ENCODE data around the gene FAM50B. TPM values are rescaled to one million over a fixed set of nuclear protein-coding genes. Genes with fewer than 3 reads are reported as not detected.
"Not testable (repeated sequence)": the region's sequence is repeated elsewhere in the genome, so short reads cannot be mapped to it uniquely, and the experiment has no call there.

FAM50B gene
- total RNA-seq, 2 experiments from 2014 or later, result not detected

GRCh38 chr6:3859878-3860552 is 10.8 kb downstream of the FAM50B start:
- CTCF ChIA-PET (ENCODE audit: unreplicated experiment), result no interaction called here
- no TSS peak for BruUV-seq (replicated peaks)

GRCh38 chr6:3861424-3861823 is 12.3 kb downstream of the FAM50B start:
- H3K4me1 ChIP-seq (ENCODE audit: insufficient read depth, low read length, poor library complexity, severe bottlenecking), result no peaks in the 10 kb centered on the region
- H2AFZ ChIP-seq (ENCODE audit: low read length), result no peak overlapping the region
- H3K9me2 ChIP-seq (ENCODE audit: insufficient read depth, low read length), result no peaks in the 10 kb centered on the region
- no TSS peak for BruUV-seq (replicated peaks)
- no peak overlapping the region for H3K4me3 ChIP-seq (ENCODE audit: low read depth, low read length, poor library complexity, severe bottlenecking)
- H3K4me2 ChIP-seq (ENCODE audit: low read length), result no peak overlapping the region
- H3K36me3 ChIP-seq (ENCODE audit: insufficient read depth, low read length), result no peaks in the 10 kb centered on the region
- POLR2A ChIA-PET, result no interaction called here
- H3K9me3 ChIP-seq (ENCODE audit: low read length), result no peaks in the 10 kb centered on the region
- H3K79me2 ChIP-seq (ENCODE audit: insufficient read depth, low read depth, low read length), result no peaks in the 10 kb centered on the region
- CTCF ChIA-PET (ENCODE audit: unreplicated experiment), result interaction anchor here (0.6 kb wide), 1 partner anchor 65 kb away, joined by 3 read pairs; no protein-coding TSS in a partner anchor
- no peaks in the 10 kb centered on the region for H4K20me1 ChIP-seq (ENCODE audit: insufficient read depth, low read length)
- DNase-seq (ENCODE audit: low spot score), result no peak
- intact Hi-C loops (cut with micrococcal nuclease; ENCODE audit: unreplicated experiment), result no loop called here
- H3K27ac ChIP-seq (ENCODE audit: low read depth, low read length, poor library complexity, severe bottlenecking), result no peak overlapping the region
- TF ChIP-seq EZH2phosphoT487 (IDR thresholded peaks at IDR 0.05; ENCODE audit: borderline replicate concordance, low read depth, low read length) (no peak), CTCF (conservative IDR thresholded peaks at IDR 0.05; ENCODE audit: low read length) (no peak)

More at GRCh38 chr6:3859878-3860552, 10.8 kb downstream of the FAM50B start:
- no peaks in the 10 kb centered on the region for H4K20me1 ChIP-seq (ENCODE audit: insufficient read depth, low read length)
- no peak overlapping the region for H3K27ac ChIP-seq (ENCODE audit: low read depth, low read length, poor library complexity, severe bottlenecking)
- no peak overlapping the region for H3K4me3 ChIP-seq (ENCODE audit: low read depth, low read length, poor library complexity, severe bottlenecking)
- TF ChIP-seq EZH2phosphoT487 (IDR thresholded peaks at IDR 0.05; ENCODE audit: borderline replicate concordance, low read depth, low read length), result no peak
- no peak for TF ChIP-seq CTCF (conservative IDR thresholded peaks at IDR 0.05; ENCODE audit: low read length)
- H3K9me2 ChIP-seq (ENCODE audit: insufficient read depth, low read length), result no peaks in the 10 kb centered on the region
- POLR2A ChIA-PET, result no interaction called here
- intact Hi-C loops (cut with micrococcal nuclease; ENCODE audit: unreplicated experiment), result no loop called here
- H3K9me3 ChIP-seq (ENCODE audit: low read length), result no peaks in the 10 kb centered on the region
- H2AFZ ChIP-seq (ENCODE audit: low read length), result no peak overlapping the region
- H3K36me3 ChIP-seq (ENCODE audit: insufficient read depth, low read length), result no peaks in the 10 kb centered on the region
- DNase-seq (ENCODE audit: low spot score), result no peak
- no peaks in the 10 kb centered on the region for H3K79me2 ChIP-seq (ENCODE audit: insufficient read depth, low read depth, low read length)
- no peaks in the 10 kb centered on the region for H3K4me1 ChIP-seq (ENCODE audit: insufficient read depth, low read length, poor library complexity, severe bottlenecking)
- H3K4me2 ChIP-seq (ENCODE audit: low read length), result no peak overlapping the region

GRCh38 chr6:3862038-3862437 is 12.9 kb downstream of the FAM50B start:
- no peak overlapping the region for H3K27ac ChIP-seq (ENCODE audit: low read depth, low read length, poor library complexity, severe bottlenecking)
- BruUV-seq (replicated peaks), result no TSS peak

DNA sequence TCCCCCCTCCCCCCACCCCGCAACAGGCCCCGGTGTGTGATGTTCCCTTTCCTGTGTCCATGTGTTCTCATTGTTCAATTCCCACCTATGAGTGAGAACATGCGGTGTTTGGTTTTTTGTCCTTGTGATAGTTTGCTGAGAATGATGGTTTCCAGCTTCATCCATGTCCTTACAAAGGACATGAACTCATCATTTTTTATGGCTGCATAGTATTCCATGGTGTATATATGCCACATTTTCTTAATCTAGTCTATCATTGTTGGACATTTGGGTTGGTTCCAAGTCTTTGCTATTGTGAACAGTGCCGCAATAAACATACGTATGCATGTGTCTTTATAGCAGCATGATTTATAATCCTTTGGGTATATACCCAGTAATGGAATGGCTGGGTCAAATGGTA is 14.1 kb downstream of the FAM50B start:
- H3K36me3 ChIP-seq (ENCODE audit: insufficient read depth, low read length); DNase-seq (ENCODE audit: low spot score); CTCF ChIA-PET (ENCODE audit: unreplicated experiment); H3K9me2 ChIP-seq (ENCODE audit: insufficient read depth, low read length); H3K9me3 ChIP-seq (ENCODE audit: low read length); H3K4me1 ChIP-seq (ENCODE audit: insufficient read depth, low read length, poor library complexity, severe bottlenecking); POLR2A ChIA-PET; H2AFZ ChIP-seq (ENCODE audit: low read length); intact Hi-C loops (cut with micrococcal nuclease; ENCODE audit: unreplicated experiment); H4K20me1 ChIP-seq (ENCODE audit: insufficient read depth, low read length); H3K4me2 ChIP-seq (ENCODE audit: low read length); H3K4me3 ChIP-seq (ENCODE audit: low read depth, low read length, poor library complexity, severe bottlenecking); H3K79me2 ChIP-seq (ENCODE audit: insufficient read depth, low read depth, low read length); H3K27ac ChIP-seq (ENCODE audit: low read depth, low read length, poor library complexity, severe bottlenecking); BruUV-seq (replicated peaks): not testable (repeated sequence)

More at GRCh38 chr6:3862038-3862437, 12.9 kb downstream of the FAM50B start:
- ChIA-PET CTCF (ENCODE audit: unreplicated experiment) (interaction anchor here (0.6 kb wide), 1 partner anchor 66 kb away, joined by 3 read pairs; no protein-coding TSS in a partner anchor), POLR2A (no interaction called here)
- no peaks in the 10 kb centered on the region for H4K20me1 ChIP-seq (ENCODE audit: insufficient read depth, low read length)
- no peak overlapping the region for H3K4me3 ChIP-seq (ENCODE audit: low read depth, low read length, poor library complexity, severe bottlenecking)
- no peak for TF ChIP-seq EZH2phosphoT487 (IDR thresholded peaks at IDR 0.05; ENCODE audit: borderline replicate concordance, low read depth, low read length)
- TF ChIP-seq CTCF (conservative IDR thresholded peaks at IDR 0.05; ENCODE audit: low read length), result no peak
- no peaks in the 10 kb centered on the region for H3K4me1 ChIP-seq (ENCODE audit: insufficient read depth, low read length, poor library complexity, severe bottlenecking)
- H3K79me2 ChIP-seq (ENCODE audit: insufficient read depth, low read depth, low read length), result no peaks in the 10 kb centered on the region
- intact Hi-C loops (cut with micrococcal nuclease; ENCODE audit: unreplicated experiment), result no loop called here
- no peak overlapping the region for H3K4me2 ChIP-seq (ENCODE audit: low read length)
- H3K36me3 ChIP-seq (ENCODE audit: insufficient read depth, low read length), result no peaks in the 10 kb centered on the region
- H3K9me3 ChIP-seq (ENCODE audit: low read length), result no peaks in the 10 kb centered on the region
- DNase-seq (ENCODE audit: low spot score), result no peak
- no peaks in the 10 kb centered on the region for H3K9me2 ChIP-seq (ENCODE audit: insufficient read depth, low read length)
- H2AFZ ChIP-seq (ENCODE audit: low read length), result no peak overlapping the region
